KBM-7 (cell line): Measurements from ENCODE around the gene MC4R.
"Not testable (repeated sequence)": the region's sequence is repeated elsewhere in the genome, so short reads cannot be mapped to it uniquely, and the experiment has no call there.

Experiments used
- DNase-seq: peaks from one replicate; pipeline ENCODE4 v3.0.0-alpha.2; 2015
- in situ Hi-C: fragments of 300-500 bp; cut with MboI; formaldehyde crosslinking; loops from 2 replicates; pipeline ENCODE4 v1.14.3; 2020; ENCODE audit warnings: low sequenced_read_pairs, low pct_unique_long_range_greater_than_20kb, mixed read lengths

MC4R gene

GRCh38 chr18:60372596-60372995 lies at the start of gene MC4R:
MC4R (minus strand) TSS chr18:60372775; CDS start chr18:60372349, 426 bp downstream.
- in situ Hi-C loops: no loop called here
- DNase-seq: no peak

DNA sequence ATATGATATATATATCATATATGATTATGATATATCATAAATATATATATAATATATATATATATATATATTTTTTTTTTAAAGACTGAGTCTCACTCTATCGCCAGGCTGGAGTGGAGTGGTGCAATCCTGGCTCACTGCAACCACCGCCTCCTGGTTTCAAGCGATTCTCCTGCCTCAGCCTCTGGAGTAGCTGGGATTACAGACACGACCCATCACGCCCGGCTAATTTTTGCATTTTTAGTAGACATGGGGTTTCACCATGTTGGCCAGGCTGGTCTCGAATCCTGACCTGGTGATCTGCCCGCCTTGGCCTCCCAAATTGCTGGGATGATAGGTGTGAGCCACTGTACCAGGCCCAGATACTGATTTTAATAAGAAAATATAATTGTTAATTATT lies 49.7 kb upstream of the MC4R start:
- not testable (repeated sequence) for DNase-seq

DNA sequence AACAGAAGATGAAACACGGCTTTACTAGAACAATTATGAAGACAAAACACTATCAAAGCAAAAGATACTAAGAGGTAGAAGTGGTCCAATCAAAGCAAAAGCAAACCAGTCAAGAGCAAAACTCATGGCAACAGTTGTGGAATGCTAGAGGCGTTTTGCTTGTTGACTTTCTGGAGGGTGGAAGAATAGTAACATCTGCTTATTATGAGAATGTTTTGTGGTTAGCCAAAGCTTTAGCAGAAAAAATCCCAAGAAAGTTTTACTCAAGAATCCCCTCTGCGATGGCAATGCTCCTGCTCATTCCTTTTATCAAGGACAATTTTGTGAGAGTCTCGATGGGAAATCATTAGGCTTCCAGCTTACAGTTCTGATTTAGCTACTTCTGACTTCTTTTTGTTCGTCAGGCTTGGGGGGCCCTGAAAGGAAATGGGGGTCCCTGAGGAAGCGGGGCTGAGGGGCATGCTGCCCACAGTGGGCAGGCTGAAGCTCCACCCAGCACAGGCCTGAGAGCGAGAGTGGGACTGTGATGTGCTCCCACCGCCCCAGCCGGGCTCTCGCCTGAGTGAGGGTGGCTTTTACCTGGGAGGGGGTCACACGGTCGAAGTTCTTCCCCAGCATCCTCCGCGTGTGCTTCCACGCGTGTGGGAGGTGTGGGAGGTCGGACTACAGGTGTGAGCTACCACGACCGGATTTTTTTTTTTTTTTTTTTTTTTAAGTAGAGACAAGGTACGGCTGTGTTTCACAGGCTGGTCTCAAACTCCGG lies 49.0 kb upstream of the MC4R start:
- no peak for DNase-seq
- in situ Hi-C loops: no loop called here

More for the DNA sequence above, 49.7 kb upstream of the MC4R start:
- in situ Hi-C loops: not testable (repeated sequence)

DNA sequence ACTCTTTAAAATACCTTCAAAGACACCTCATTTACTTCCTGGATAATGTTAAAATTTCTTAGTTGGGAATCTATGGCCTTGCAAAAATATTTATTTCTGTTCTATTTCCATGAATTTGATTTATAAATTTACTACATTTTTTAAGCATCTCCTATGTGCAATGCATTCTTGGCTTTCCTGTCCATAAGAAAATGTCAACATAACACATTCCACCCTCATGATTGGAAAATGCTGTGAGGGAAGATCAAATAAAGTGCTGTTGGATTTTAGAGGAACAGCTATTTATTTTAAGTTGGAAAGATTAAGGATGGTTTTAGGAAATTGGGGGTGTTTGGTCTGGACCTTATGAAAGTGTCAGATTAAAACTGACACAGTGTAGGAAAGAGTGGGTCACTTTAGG lies 45.4 kb upstream of the MC4R start:
- in situ Hi-C loops: no loop called here
- DNase-seq: no peak

- in situ Hi-C loops: no loop called here
Measured at GRCh38 chr18:60413944-60414547, 41.5 kb upstream of the MC4R start.

DNA sequence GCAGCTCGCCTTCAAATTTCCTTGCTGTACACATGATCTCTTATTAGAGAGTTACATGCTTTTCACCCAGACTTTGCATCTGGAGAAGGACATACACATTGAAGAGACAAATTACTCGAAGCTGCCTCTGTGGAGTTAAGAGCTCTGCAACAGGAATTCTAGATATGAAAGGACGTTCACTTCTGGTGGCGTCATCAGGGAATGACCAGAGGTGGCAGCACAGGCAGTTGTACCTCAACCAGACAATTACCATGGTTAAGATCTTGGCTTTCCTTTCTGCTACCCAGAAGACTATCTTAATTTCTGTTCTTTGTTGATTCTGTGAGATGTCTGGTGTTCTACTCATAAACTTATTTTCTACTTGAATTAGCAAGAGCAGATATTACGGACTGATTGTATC lies 39.1 kb upstream of the MC4R start:
- in situ Hi-C loops: no loop called here
- no peak for DNase-seq

More at GRCh38 chr18:60413944-60414547, 41.5 kb upstream of the MC4R start:
- peak; percentile 4 for DNase-seq

DNA sequence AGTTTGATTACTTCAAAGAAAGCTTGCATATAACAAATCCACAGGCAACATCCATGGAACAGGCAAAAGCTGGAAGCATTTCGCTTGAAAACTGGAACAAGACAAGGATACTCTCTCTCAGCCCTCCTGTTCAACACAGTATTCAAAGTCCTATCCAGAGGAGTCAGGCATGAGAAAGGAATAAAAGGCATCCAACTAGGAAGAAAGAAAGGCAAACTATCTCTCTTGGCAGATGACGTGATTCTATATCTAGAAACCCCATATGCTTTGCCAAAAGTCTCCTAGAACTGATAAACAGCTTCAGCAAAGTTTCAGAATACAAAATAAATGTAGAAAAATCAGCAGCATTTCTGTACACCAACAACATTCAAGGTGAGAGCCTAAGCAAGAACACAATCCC lies 34.1 kb upstream of the MC4R start:
- in situ Hi-C loops: no loop called here
- no peak for DNase-seq

DNA sequence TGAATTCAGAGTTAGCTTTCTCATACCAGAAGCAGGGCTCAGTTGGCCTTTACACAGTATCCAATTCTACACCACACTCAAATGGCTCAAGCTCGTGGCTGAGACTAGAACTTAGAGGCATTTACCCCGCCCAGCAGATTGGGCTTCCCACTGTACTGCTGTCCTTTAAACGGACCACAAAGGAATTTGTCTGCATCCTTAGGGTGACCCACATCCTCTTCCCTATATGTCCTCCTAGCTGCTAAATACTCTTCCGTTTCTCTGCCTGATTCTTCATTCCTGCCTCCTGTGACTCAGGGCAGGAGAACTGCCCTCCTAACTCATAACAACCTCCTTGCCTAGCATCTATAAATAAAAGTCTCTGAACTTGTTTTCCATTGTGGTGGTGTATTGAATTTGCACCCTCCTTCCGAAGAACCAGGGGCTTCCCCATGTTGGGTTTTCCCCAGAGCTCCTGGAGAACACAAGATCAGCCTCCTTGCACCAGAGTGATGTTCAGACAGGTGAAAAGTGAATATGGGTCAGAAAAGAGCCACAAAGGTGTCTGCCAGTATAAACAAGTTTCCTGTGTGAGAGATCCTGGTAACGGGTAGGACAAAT lies 32.0 kb upstream of the MC4R start:
- DNase-seq: no peak
- in situ Hi-C loops: no loop called here

GRCh38 chr18:60401346-60401745 lies 28.8 kb upstream of the MC4R start:
- in situ Hi-C loops: no loop called here
- DNase-seq: no peak

DNA sequence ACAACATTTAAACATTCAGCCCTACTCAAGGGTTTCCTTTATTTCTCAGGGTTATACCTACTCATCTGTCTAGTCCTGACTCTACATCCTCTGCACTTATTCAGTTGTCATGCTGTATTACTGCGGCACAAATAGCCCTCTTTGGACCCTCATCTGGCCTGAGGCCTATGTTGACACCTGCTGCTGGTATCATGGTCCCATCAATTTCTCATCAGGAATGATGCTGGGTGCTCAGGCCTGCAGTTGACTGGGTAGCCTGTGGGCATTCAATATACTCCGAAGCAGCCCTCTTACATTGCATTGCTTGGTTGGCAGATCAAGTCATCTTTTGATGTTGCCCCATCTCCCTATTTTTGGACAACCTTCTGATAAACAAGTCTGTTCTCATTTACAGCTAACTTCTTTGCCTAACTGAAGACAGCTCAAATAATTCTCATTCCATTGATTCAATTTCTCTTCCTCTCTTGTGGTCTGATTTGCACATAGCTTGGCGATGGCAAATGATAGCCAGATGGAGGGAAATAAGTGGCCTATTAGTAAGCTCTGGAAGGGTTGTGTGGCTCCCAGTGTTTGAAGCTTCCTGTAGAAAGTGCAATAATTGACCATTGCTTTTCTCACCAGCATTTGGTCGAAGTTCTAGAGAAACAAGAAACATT lies 19.1 kb upstream of the MC4R start:
- in situ Hi-C loops: no loop called here
- no peak for DNase-seq

DNA sequence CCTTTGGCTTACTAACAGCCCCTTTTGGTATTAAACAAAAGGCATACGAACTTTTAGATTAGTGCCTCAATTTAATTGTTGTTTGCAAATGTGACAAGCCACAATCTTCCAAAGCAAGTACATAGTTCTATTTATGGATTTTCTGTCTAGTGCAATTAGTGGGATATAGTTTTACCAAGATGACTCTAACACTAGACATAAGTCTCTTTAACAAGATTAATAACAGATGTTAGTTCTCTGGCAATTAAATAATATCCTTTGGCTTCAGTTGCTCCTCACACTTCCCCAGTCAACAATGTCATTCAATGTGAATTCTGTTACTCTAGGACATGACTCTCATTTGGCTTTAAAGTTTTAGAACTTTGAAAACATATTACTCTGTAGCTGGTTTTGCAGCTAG lies 16.7 kb upstream of the MC4R start:
- no peak for DNase-seq
- in situ Hi-C loops: no loop called here

GRCh38 chr18:60385693-60386092 lies 13.1 kb upstream of the MC4R start:
- in situ Hi-C loops: no loop called here
- DNase-seq: no peak

GRCh38 chr18:60383893-60384292 lies 11.3 kb upstream of the MC4R start:
- no peak for DNase-seq
- in situ Hi-C loops: no loop called here

- in situ Hi-C loops: no loop called here
- DNase-seq: no peak
Measured at GRCh38 chr18:60377778-60378469, 5.3 kb upstream of the MC4R start.

DNA sequence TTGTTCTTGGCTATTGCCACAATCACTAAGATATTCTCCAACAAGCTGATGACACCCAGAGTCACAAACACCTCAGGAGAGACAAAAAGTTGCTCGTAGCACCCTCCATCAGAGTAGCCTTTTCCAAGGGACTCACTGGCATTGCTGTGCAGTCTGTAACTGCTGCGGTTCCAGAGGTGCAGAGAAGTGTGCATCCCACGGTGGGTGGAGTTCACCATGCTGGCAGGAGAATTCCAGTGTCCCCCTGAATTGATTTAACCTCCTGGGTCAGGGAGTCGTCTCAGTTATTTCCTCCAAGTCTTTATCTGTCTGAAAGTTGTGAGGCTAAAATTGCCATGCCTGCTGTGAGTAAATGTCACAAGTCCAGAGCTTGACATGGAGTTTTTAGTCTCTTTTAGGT lies 443 bp downstream of the MC4R start:
- in situ Hi-C loops: no loop called here
- no peak for DNase-seq

GRCh38 chr18:60358516-60358915 lies 14.1 kb downstream of the MC4R start:
- no peak for DNase-seq
- in situ Hi-C loops: no loop called here

DNA sequence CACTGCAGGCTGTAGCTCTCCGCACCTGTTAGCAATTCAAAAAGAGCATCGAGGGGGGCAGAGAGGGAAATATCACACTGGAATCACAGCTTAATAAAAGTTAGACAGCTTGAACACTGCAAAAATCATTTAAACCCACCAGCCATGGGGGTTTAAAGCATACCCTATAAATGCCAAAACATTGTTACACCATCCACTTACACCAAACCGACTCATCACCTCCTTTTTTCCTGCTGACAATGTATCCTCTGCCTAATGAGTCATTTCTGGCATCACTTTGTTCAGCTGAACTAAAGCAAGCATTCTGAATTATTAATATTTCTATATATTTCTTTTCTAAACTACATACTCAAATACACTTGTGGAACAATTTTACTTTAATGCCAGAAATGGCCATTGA lies 21.6 kb downstream of the MC4R start:
- in situ Hi-C loops: no loop called here
- DNase-seq: no peak

GRCh38 chr18:60350150-60350549 lies 22.4 kb downstream of the MC4R start:
- no peak for DNase-seq
- in situ Hi-C loops: no loop called here

DNA sequence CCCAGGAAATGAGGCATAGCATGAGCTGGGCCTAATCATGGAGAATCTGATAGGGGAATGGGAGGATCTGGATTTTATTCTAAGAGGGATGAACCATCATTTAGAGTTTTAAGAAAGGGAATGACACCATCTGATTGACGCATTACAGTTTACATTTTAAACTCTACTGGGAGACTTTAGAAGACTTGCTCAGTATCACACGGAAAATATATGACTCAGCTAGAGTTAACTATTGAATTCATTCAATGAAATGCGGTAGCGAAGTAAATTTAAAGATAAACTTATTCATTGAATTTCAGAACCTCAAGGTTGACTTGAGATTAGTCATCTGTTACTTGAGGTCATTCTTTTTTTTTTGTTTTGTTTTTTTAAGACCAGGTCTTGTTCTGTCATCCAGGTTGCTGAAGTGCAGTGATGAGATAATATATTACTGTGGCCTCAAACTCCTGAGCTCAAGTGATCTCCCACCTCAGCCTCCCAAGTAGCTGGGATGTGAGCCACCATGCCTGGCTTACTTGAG lies 25.0 kb downstream of the MC4R start:
- no peak for DNase-seq
- in situ Hi-C loops: no loop called here
